Mesenchymal stem cell (in vitro differentiated cells and primary cell): ENCODE measurements around the gene LRRC14B.
A peak's percentile ranks its signal among the peaks of the same experiment; 100 is the strongest.

Experiments
- DNase-seq: peaks from one replicate; pipeline ENCODE4 v3.0.0-alpha.2; 2013
- H2AFZ ChIP-seq: one replicate; pipeline ENCODE4 v1.6.1; 2013; ENCODE audit warnings: low read depth, mild to moderate bottlenecking, control low read depth, inconsistent platforms, low read length, moderate library complexity
- H2AK5ac ChIP-seq: 2 replicates; pipeline ENCODE4 v1.6.1; 2013; ENCODE audit warnings: low read length, moderate library complexity, mild to moderate bottlenecking, inconsistent platforms; ENCODE audit not compliant: severe bottlenecking
- H2BK120ac ChIP-seq: one replicate; pipeline ENCODE4 v1.6.1; 2013; ENCODE audit warnings: low read depth, mild to moderate bottlenecking, inconsistent platforms, low read length, moderate library complexity
- H2BK12ac ChIP-seq, 2 experiments: one replicate each; pipeline ENCODE4 v1.6.1; 2013; ENCODE audit warnings: inconsistent platforms in 2 of 2, low read length in 2 of 2, mild to moderate bottlenecking in 2 of 2, moderate library complexity in 2 of 2, control low read depth in 1 of 2
- H2BK15ac ChIP-seq: one replicate; pipeline ENCODE4 v1.6.1; 2013; ENCODE audit warnings: mild to moderate bottlenecking, low read depth, inconsistent platforms; ENCODE audit not compliant: poor library complexity, severe bottlenecking
- H2BK5ac ChIP-seq: 2 replicates; pipeline ENCODE4 v1.6.1; 2013; ENCODE audit warnings: low read depth, mild to moderate bottlenecking, low read length, control low read depth, inconsistent platforms; ENCODE audit not compliant: poor library complexity, severe bottlenecking
- H3K14ac ChIP-seq, 2 experiments: one replicate each; pipeline ENCODE4 v1.6.1; 2013; ENCODE audit warnings: inconsistent platforms in 2 of 2, low read length in 2 of 2, control low read depth in 1 of 2, mild to moderate bottlenecking in 1 of 2, moderate library complexity in 1 of 2
- H3K18ac ChIP-seq, 2 experiments: one replicate each; pipeline ENCODE4 v1.6.1; 2013; ENCODE audit warnings: inconsistent platforms in 2 of 2, low read length in 2 of 2, control low read depth in 1 of 2, low read depth in 1 of 2, mild to moderate bottlenecking in 1 of 2
- H3K23ac ChIP-seq, 2 experiments: one replicate each; pipeline ENCODE4 v1.6.1; 2013; ENCODE audit warnings: inconsistent platforms in 2 of 2, low read length in 2 of 2, mild to moderate bottlenecking in 2 of 2, moderate library complexity in 2 of 2, control low read depth in 1 of 2
- H3K27ac ChIP-seq: 2 replicates; pipeline ENCODE4 v1.5.1; 2013; ENCODE audit warnings: mild to moderate bottlenecking, moderate library complexity, low read length, control low read depth, inconsistent platforms; ENCODE audit not compliant: poor library complexity, severe bottlenecking
- H3K27me3 ChIP-seq, 2 experiments: 2 replicates each; pipeline versions ENCODE4 v1.6.1 to v1.7.0; 2013; ENCODE audit warnings: low read length in 2 of 2, mild to moderate bottlenecking in 2 of 2, moderate library complexity in 2 of 2, control low read depth in 1 of 2, inconsistent platforms in 1 of 2; ENCODE audit not compliant: control insufficient read depth in 1 of 2, insufficient read depth in 1 of 2
- H3K36me3 ChIP-seq, 2 experiments: 2 replicates each; pipeline versions ENCODE4 v1.6.1 to v1.7.0; 2013; ENCODE audit warnings: low read length in 2 of 2, control low read depth in 1 of 2, inconsistent platforms in 1 of 2, low read depth in 1 of 2, mild to moderate bottlenecking in 1 of 2; ENCODE audit not compliant: insufficient read depth in 2 of 2, control insufficient read depth in 1 of 2
- H3K4ac ChIP-seq, 2 experiments: one replicate each; pipeline ENCODE4 v1.6.1; 2013; ENCODE audit warnings: inconsistent platforms in 2 of 2, low read length in 2 of 2, mild to moderate bottlenecking in 2 of 2, moderate library complexity in 2 of 2, control low read depth in 1 of 2, low read depth in 1 of 2
- H3K4me1 ChIP-seq: 2 replicates; pipeline ENCODE4 v1.6.1; 2013; ENCODE audit warnings: low read depth, low read length, control low read depth; ENCODE audit not compliant: control insufficient read depth, insufficient read depth
- H3K4me2 ChIP-seq: 2 replicates; pipeline ENCODE4 v1.6.1; 2013; ENCODE audit warnings: low read length, mild to moderate bottlenecking, inconsistent platforms; ENCODE audit not compliant: poor library complexity, severe bottlenecking
- H3K4me3 ChIP-seq, 2 experiments: 2 replicates each; pipeline versions ENCODE4 v1.5.1 to v1.7.0; 2013; ENCODE audit warnings: low read length in 2 of 2, mild to moderate bottlenecking in 2 of 2, control low read depth in 1 of 2, low read depth in 1 of 2; ENCODE audit not compliant: insufficient read depth in 1 of 2
- H3K79me1 ChIP-seq: replicated peaks from 2 replicates; pipeline ENCODE4 v1.6.1; 2013; ENCODE audit warnings: mild to moderate bottlenecking, control low read depth, low read length, inconsistent platforms; ENCODE audit not compliant: poor library complexity, severe bottlenecking
- H3K9ac ChIP-seq: 2 replicates; pipeline ENCODE4 v1.7.0; 2013; ENCODE audit warnings: mild to moderate bottlenecking, low read length, moderate library complexity
- H3K9me3 ChIP-seq: 2 replicates; pipeline ENCODE4 v1.7.0; 2013; ENCODE audit warnings: mild to moderate bottlenecking, low read length; ENCODE audit not compliant: control insufficient read depth
- H4K8ac ChIP-seq: one replicate; pipeline ENCODE4 v1.6.1; 2013; ENCODE audit warnings: inconsistent platforms, mild to moderate bottlenecking, low read length, moderate library complexity
- H4K91ac ChIP-seq: one replicate; pipeline ENCODE4 v1.6.1; 2013; ENCODE audit warnings: mild to moderate bottlenecking, low read length, inconsistent platforms
- WGBS: methylation state at CpG from one replicate; pipeline ENCODE4 v1.1.7; 2013; ENCODE audit warnings: mixed read lengths; 5-methylcytosine and 5-hydroxymethylcytosine counted together

LRRC14B gene

GRCh38 chr5:174876-175465, 16.3 kb upstream of the LRRC14B start:
- no peak overlapping the region for H2BK12ac ChIP-seq
- H3K9me3 ChIP-seq = no peaks in the 10 kb centered on the region
- peak overlapping the region in 1 of 2 experiments; percentile 58 for H3K14ac ChIP-seq
- H2AK5ac ChIP-seq = no peak overlapping the region
- no peak overlapping the region for H4K8ac ChIP-seq
- no peak overlapping the region for H3K23ac ChIP-seq
- no peak overlapping the region for H3K9ac ChIP-seq
- H3K27me3 ChIP-seq = peaks cover 5 to 71% of the 10 kb centered on the region in 2 experiments
- H3K4me1 ChIP-seq = peaks cover 3% of the 10 kb centered on the region
- no peak overlapping the region for H2BK5ac ChIP-seq
- no peak overlapping the region for H3K4me2 ChIP-seq
- H2BK15ac ChIP-seq = no peak overlapping the region
- H3K36me3 ChIP-seq = no peaks in the 10 kb centered on the region
- no peak overlapping the region for H3K4ac ChIP-seq
- no peak overlapping the region for H2BK120ac ChIP-seq
- 91% methylated on average over 16 of the region's 16 CpGs for WGBS
- H3K79me1 ChIP-seq = no peaks in the 10 kb centered on the region
- H3K27ac ChIP-seq = no peak overlapping the region
- H3K18ac ChIP-seq = no peak overlapping the region
- DNase-seq = no peak
- H2AFZ ChIP-seq = no peak overlapping the region
- no peak overlapping the region for H3K4me3 ChIP-seq
- no peak overlapping the region for H4K91ac ChIP-seq

DNA sequence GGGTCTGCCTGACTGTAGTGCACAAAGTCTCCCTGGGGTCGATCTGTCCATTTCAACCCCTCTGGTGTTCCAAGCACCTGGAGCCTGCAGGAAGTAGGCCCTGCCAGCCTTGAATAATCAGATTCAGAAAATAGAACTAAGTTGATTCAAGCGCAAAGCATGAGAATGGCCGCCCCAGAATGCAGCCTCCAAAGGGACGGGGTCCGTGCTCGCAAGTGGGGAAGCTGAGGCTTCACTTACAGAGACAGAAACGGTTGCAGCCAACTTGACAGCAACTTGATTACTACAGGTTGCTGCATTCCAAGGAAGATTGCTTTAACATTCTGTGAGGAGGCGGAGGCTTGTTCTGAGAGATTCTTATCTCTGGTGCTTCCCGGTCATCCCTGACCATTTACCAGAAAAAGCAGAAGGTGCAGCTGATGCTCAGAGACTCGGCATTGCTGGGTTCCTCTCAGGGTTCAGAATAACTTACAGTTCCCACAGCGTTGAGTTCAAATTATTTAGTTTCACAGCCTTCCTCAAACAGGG, 14.9 kb upstream of the LRRC14B start:
- no peak overlapping the region for H2BK15ac ChIP-seq
- no peak overlapping the region for H3K4me2 ChIP-seq
- no peak overlapping the region for H2AK5ac ChIP-seq
- H3K9me3 ChIP-seq = no peaks in the 10 kb centered on the region
- H2BK120ac ChIP-seq = no peak overlapping the region
- no peak overlapping the region for H3K18ac ChIP-seq
- H3K36me3 ChIP-seq = no peaks in the 10 kb centered on the region
- DNase-seq = no peak
- H3K4me3 ChIP-seq = no peak overlapping the region
- no peak overlapping the region for H2AFZ ChIP-seq
- no peak overlapping the region for H2BK5ac ChIP-seq
- WGBS = 79% methylated on average over 11 of the region's 11 CpGs
- no peak overlapping the region for H2BK12ac ChIP-seq
- no peak overlapping the region for H3K9ac ChIP-seq
- no peaks in the 10 kb centered on the region for H3K79me1 ChIP-seq
- H3K14ac ChIP-seq = no peak overlapping the region
- H3K23ac ChIP-seq = no peak overlapping the region
- no peak overlapping the region for H4K91ac ChIP-seq
- H3K27ac ChIP-seq = no peak overlapping the region
- H3K4ac ChIP-seq = no peak overlapping the region
- H3K4me1 ChIP-seq = no peaks in the 10 kb centered on the region
- H4K8ac ChIP-seq = no peak overlapping the region
- H3K27me3 ChIP-seq = peaks cover 5 to 76% of the 10 kb centered on the region in 2 experiments

DNA sequence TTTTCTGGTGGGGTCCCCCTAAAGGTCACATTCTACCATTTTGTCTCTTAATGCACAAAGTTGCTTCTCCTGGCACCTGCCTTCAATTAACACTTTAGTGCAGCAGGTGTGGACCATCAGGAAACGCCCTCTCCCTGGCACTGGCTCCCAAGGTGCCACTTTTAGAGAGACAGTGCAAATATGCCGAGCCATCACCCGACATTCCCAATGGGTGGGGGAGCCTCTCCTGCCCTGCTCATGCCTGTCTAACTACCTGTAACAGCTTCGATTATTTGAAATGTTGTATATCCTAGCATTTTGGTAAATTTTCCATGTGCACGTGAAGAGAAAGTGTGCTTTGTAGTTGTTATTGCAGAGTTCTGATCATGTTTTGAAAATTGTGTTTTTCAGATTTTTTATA, 13.2 kb upstream of the LRRC14B start:
- Histone ChIP-seq H3K18ac (no peak overlapping the region), H3K27ac (no peak overlapping the region), H3K36me3 (no peaks in the 10 kb centered on the region), H2AK5ac (no peak overlapping the region), H4K8ac (no peak overlapping the region), H3K9ac (no peak overlapping the region), H2BK120ac (no peak overlapping the region), H3K27me3 (peaks cover 5 to 62% of the 10 kb centered on the region in 2 experiments), H3K23ac (no peak overlapping the region), H4K91ac (no peak overlapping the region), H3K79me1 (no peaks in the 10 kb centered on the region), H3K14ac (no peak overlapping the region), H3K4me2 (no peak overlapping the region), H2AFZ (no peak overlapping the region), H3K4me1 (no peaks in the 10 kb centered on the region), H2BK12ac (no peak overlapping the region), H3K9me3 (no peaks in the 10 kb centered on the region), H2BK5ac (no peak overlapping the region), H2BK15ac (no peak overlapping the region), H3K4ac (no peak overlapping the region), H3K4me3 (no peak overlapping the region)
- DNase-seq = no peak
- 85% methylated on average over 5 of the region's 5 CpGs for WGBS

GRCh38 chr5:179401-179800, 11.9 kb upstream of the LRRC14B start:
- no peak overlapping the region for H3K23ac ChIP-seq
- H2BK12ac ChIP-seq = no peak overlapping the region
- no peaks in the 10 kb centered on the region for H3K36me3 ChIP-seq
- no peak for DNase-seq
- peak overlapping the region in 1 of 2 experiments; percentile 51 for H3K14ac ChIP-seq
- peaks cover 5 to 53% of the 10 kb centered on the region in 2 experiments for H3K27me3 ChIP-seq
- H3K79me1 ChIP-seq = no peaks in the 10 kb centered on the region
- no peaks in the 10 kb centered on the region for H3K9me3 ChIP-seq
- no peak overlapping the region for H4K8ac ChIP-seq
- H3K27ac ChIP-seq = no peak overlapping the region
- H2BK120ac ChIP-seq = no peak overlapping the region
- H2BK15ac ChIP-seq = no peak overlapping the region
- H3K4ac ChIP-seq = no peak overlapping the region
- no peak overlapping the region for H3K9ac ChIP-seq
- H3K4me1 ChIP-seq = no peaks in the 10 kb centered on the region
- no peak overlapping the region for H3K4me2 ChIP-seq
- H3K4me3 ChIP-seq = no peak overlapping the region
- H4K91ac ChIP-seq = no peak overlapping the region
- H2BK5ac ChIP-seq = no peak overlapping the region
- H3K18ac ChIP-seq = no peak overlapping the region
- 83% methylated on average over 9 of the region's 9 CpGs for WGBS
- H2AFZ ChIP-seq = no peak overlapping the region
- no peak overlapping the region for H2AK5ac ChIP-seq
